ENCODE data around the gene ACADM.
"Not testable (repeated sequence)": the region's sequence is repeated elsewhere in the genome, so short reads cannot be mapped to it uniquely, and the experiment has no call there.

Gene ACADM

DNA sequence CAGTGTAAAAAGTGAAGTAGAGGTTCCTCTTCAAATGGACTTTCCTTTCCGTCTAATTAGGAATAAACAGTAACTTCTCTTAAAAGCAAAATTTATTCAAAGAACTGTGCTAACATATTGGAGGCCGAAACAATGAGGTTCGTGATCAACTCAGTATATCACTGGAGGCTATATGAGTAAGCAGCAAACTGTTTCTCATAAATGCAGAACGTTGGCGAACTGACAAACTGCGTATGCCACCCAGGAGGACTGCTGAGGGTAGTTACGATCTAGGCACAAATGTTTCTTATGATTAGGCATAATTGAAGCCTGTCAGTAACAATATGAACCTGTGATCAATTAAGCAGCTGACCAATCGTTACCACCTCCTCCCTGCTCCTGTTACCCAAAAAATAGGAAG lies 2.3 kb upstream of the ACADM start:
- DNase-seq; POLR2A ChIA-PET; H3K4me3 ChIP-seq (ENCODE audit: control insufficient read depth in 1 of 7, extremely low read depth in 1 of 7, insufficient read depth in 4 of 7, low read depth in 2 of 7, low read length in 6 of 7); H3K36me3 ChIP-seq (ENCODE audit: control insufficient read depth in 4 of 4, insufficient read depth in 4 of 4, low read length in 3 of 4); H3K27ac ChIP-seq (ENCODE audit: insufficient read depth in 1 of 2, low read depth in 1 of 2, low read length in 2 of 2, poor library complexity in 1 of 2, severe bottlenecking in 2 of 2); CTCF ChIA-PET; H3K9me3 ChIP-seq (ENCODE audit: control extremely low read depth in 1 of 5, control insufficient read depth in 4 of 5, insufficient read depth in 2 of 5, low read depth in 1 of 5, low read length in 4 of 5); H3K27me3 ChIP-seq (replicated peaks in 2 of 5; ENCODE audit: control insufficient read depth in 4 of 5, insufficient read depth in 5 of 5, low read length in 4 of 5): not testable (repeated sequence)
- WGBS (ENCODE audit: insufficient coverage): 100% methylated on average over 7 of the region's 8 CpGs
- peaks cover 11 to 20% (median 13%) of the 10 kb centered on the region in 4 experiments for H3K4me1 ChIP-seq (ENCODE audit: control extremely low read depth in 1 of 4, control insufficient read depth in 4 of 4, insufficient read depth in 4 of 4, low read length in 3 of 4)

- DNase-seq: no peak
- POLR2A ChIA-PET: no interaction called here
- CTCF ChIA-PET: no interaction called here
- H3K27me3 ChIP-seq (replicated peaks in 2 of 5; ENCODE audit: control insufficient read depth in 4 of 5, insufficient read depth in 5 of 5, low read length in 4 of 5): no peaks in the 10 kb centered on the region
- peaks cover 0 to 5% (median 2%) of the 10 kb centered on the region in 4 experiments for H3K36me3 ChIP-seq (ENCODE audit: control insufficient read depth in 4 of 4, insufficient read depth in 4 of 4, low read length in 3 of 4)
- H3K9me3 ChIP-seq (ENCODE audit: control extremely low read depth in 1 of 5, control insufficient read depth in 4 of 5, insufficient read depth in 2 of 5, low read depth in 1 of 5, low read length in 4 of 5): no peaks in the 10 kb centered on the region
- peaks cover 11 to 23% (median 13%) of the 10 kb centered on the region in 4 experiments for H3K4me1 ChIP-seq (ENCODE audit: control extremely low read depth in 1 of 4, control insufficient read depth in 4 of 4, insufficient read depth in 4 of 4, low read length in 3 of 4)
- WGBS (ENCODE audit: insufficient coverage): 90% methylated on average over 9 of the region's 9 CpGs
- H3K27ac ChIP-seq (ENCODE audit: insufficient read depth in 1 of 2, low read depth in 1 of 2, low read length in 2 of 2, poor library complexity in 1 of 2, severe bottlenecking in 2 of 2): no peak overlapping the region
- H3K4me3 ChIP-seq (ENCODE audit: control insufficient read depth in 1 of 7, extremely low read depth in 1 of 7, insufficient read depth in 4 of 7, low read depth in 2 of 7, low read length in 6 of 7): peak overlapping the region in 1 of 7 experiments; percentile 12
Measured at GRCh38 chr1:75722966-75723365, 1.5 kb upstream of the ACADM start.

- DNase-seq: peak in 2 of 3 donors; percentile 70 to 85
- WGBS (ENCODE audit: insufficient coverage): 0% methylated on average over 10 of the region's 30 CpGs
- H3K4me3 ChIP-seq (ENCODE audit: control insufficient read depth in 1 of 7, extremely low read depth in 1 of 7, insufficient read depth in 4 of 7, low read depth in 2 of 7, low read length in 6 of 7): peak overlapping the region; percentile 84 to 99 (median 94)
- no peaks in the 10 kb centered on the region for H3K27me3 ChIP-seq (replicated peaks in 2 of 5; ENCODE audit: control insufficient read depth in 4 of 5, insufficient read depth in 5 of 5, low read length in 4 of 5)
- no peaks in the 10 kb centered on the region for H3K9me3 ChIP-seq (ENCODE audit: control extremely low read depth in 1 of 5, control insufficient read depth in 4 of 5, insufficient read depth in 2 of 5, low read depth in 1 of 5, low read length in 4 of 5)
- ChIA-PET CTCF (interaction anchor here (0.6 kb wide), 1 partner anchor 1417 kb away, joined by 3 read pairs; no protein-coding TSS in a partner anchor), POLR2A (interaction anchor here (1.4 kb wide), 1 partner anchor 62 kb away, joined by 5 read pairs; the partner anchor contains the start of gene RABGGTB)
- H3K27ac ChIP-seq (ENCODE audit: insufficient read depth in 1 of 2, low read depth in 1 of 2, low read length in 2 of 2, poor library complexity in 1 of 2, severe bottlenecking in 2 of 2): peak overlapping the region; percentile 90 to 94
- peaks cover 0 to 5% (median 2%) of the 10 kb centered on the region in 4 experiments for H3K36me3 ChIP-seq (ENCODE audit: control insufficient read depth in 4 of 4, insufficient read depth in 4 of 4, low read length in 3 of 4)
- H3K4me1 ChIP-seq (ENCODE audit: control extremely low read depth in 1 of 4, control insufficient read depth in 4 of 4, insufficient read depth in 4 of 4, low read length in 3 of 4): peaks cover 11 to 23% (median 13%) of the 10 kb centered on the region in 4 experiments
Measured at GRCh38 chr1:75723989-75724471, 479 bp upstream of the ACADM start.

GRCh38 chr1:75725266-75725665 lies 757 bp downstream of the ACADM start:
- Histone ChIP-seq H3K9me3 (ENCODE audit: control extremely low read depth in 1 of 5, control insufficient read depth in 4 of 5, insufficient read depth in 2 of 5, low read depth in 1 of 5, low read length in 4 of 5) (no peaks in the 10 kb centered on the region), H3K4me3 (ENCODE audit: control insufficient read depth in 1 of 7, extremely low read depth in 1 of 7, insufficient read depth in 4 of 7, low read depth in 2 of 7, low read length in 6 of 7) (peak overlapping the region in 6 of 7 experiments; percentile 84 to 99 (median 92)), H3K36me3 (ENCODE audit: control insufficient read depth in 4 of 4, insufficient read depth in 4 of 4, low read length in 3 of 4) (peaks cover 0 to 5% (median 3%) of the 10 kb centered on the region in 4 experiments), H3K27ac (ENCODE audit: insufficient read depth in 1 of 2, low read depth in 1 of 2, low read length in 2 of 2, poor library complexity in 1 of 2, severe bottlenecking in 2 of 2) (peak overlapping the region; percentile 90 to 94), H3K27me3 (replicated peaks in 2 of 5; ENCODE audit: control insufficient read depth in 4 of 5, insufficient read depth in 5 of 5, low read length in 4 of 5) (no peaks in the 10 kb centered on the region), H3K4me1 (ENCODE audit: control extremely low read depth in 1 of 4, control insufficient read depth in 4 of 4, insufficient read depth in 4 of 4, low read length in 3 of 4) (peaks cover 11 to 23% (median 13%) of the 10 kb centered on the region in 4 experiments)
- ChIA-PET CTCF (interaction anchor here (0.7 kb wide), 1 partner anchor 63 kb away, joined by 3 read pairs; no protein-coding TSS in a partner anchor), POLR2A (interaction anchor here (1.4 kb wide), 1 partner anchor 61 kb away, joined by 5 read pairs; the partner anchor contains the start of gene RABGGTB)
- peak in 1 of 3 donors; percentile 6 for DNase-seq
- WGBS (ENCODE audit: insufficient coverage): no CpG with 5 or more reads among the region's 1 CpG

GRCh38 chr1:75725861-75726361 lies 1.4 kb downstream of the ACADM start:
- POLR2A ChIA-PET: no interaction called here
- no peak for DNase-seq
- H3K9me3 ChIP-seq (ENCODE audit: control extremely low read depth in 1 of 5, control insufficient read depth in 4 of 5, insufficient read depth in 2 of 5, low read depth in 1 of 5, low read length in 4 of 5): no peaks in the 10 kb centered on the region
- H3K4me1 ChIP-seq (ENCODE audit: control extremely low read depth in 1 of 4, control insufficient read depth in 4 of 4, insufficient read depth in 4 of 4, low read length in 3 of 4): peaks cover 11 to 23% (median 13%) of the 10 kb centered on the region in 4 experiments
- H3K4me3 ChIP-seq (ENCODE audit: control insufficient read depth in 1 of 7, extremely low read depth in 1 of 7, insufficient read depth in 4 of 7, low read depth in 2 of 7, low read length in 6 of 7): peak overlapping the region in 3 of 7 experiments; percentile 84 to 91 (median 89)
- peaks cover 2 to 9% (median 5%) of the 10 kb centered on the region in 4 experiments for H3K36me3 ChIP-seq (ENCODE audit: control insufficient read depth in 4 of 4, insufficient read depth in 4 of 4, low read length in 3 of 4)
- no peaks in the 10 kb centered on the region for H3K27me3 ChIP-seq (replicated peaks in 2 of 5; ENCODE audit: control insufficient read depth in 4 of 5, insufficient read depth in 5 of 5, low read length in 4 of 5)
- WGBS (ENCODE audit: insufficient coverage): 97% methylated on average over 8 of the region's 11 CpGs
- H3K27ac ChIP-seq (ENCODE audit: insufficient read depth in 1 of 2, low read depth in 1 of 2, low read length in 2 of 2, poor library complexity in 1 of 2, severe bottlenecking in 2 of 2): peak overlapping the region in 1 of 2 experiments; percentile 94
- CTCF ChIA-PET: no interaction called here

DNA sequence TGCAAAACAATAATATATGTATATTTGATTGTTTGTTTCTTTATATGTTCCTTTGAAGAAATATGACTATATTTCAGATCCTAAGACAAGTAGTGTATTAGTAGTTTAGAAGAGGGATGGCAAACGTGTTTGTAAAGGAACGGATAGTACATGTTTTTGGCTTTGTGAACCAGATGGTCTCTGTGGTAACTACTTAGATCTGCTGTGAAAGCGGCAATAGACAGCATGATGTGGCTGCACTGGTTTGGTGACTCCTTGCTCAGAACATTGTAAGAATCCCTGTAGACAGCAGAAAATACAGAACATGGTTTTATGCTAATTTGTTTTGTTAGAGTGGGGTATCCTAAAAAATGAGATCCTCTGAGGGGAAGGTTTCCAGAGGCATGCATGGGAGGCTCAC lies 3.1 kb downstream of the ACADM start:
- 86% methylated on average over 3 of the region's 3 CpGs for WGBS (ENCODE audit: insufficient coverage)
- no peaks in the 10 kb centered on the region for H3K9me3 ChIP-seq (ENCODE audit: control extremely low read depth in 1 of 5, control insufficient read depth in 4 of 5, insufficient read depth in 2 of 5, low read depth in 1 of 5, low read length in 4 of 5)
- peak in 1 of 3 donors; percentile 8 for DNase-seq
- H3K27ac ChIP-seq (ENCODE audit: insufficient read depth in 1 of 2, low read depth in 1 of 2, low read length in 2 of 2, poor library complexity in 1 of 2, severe bottlenecking in 2 of 2): peak overlapping the region in 1 of 2 experiments; percentile 94
- peaks cover 11 to 23% (median 13%) of the 10 kb centered on the region in 4 experiments for H3K4me1 ChIP-seq (ENCODE audit: control extremely low read depth in 1 of 4, control insufficient read depth in 4 of 4, insufficient read depth in 4 of 4, low read length in 3 of 4)
- CTCF ChIA-PET: no interaction called here
- POLR2A ChIA-PET: no interaction called here
- no peaks in the 10 kb centered on the region for H3K27me3 ChIP-seq (replicated peaks in 2 of 5; ENCODE audit: control insufficient read depth in 4 of 5, insufficient read depth in 5 of 5, low read length in 4 of 5)
- H3K36me3 ChIP-seq (ENCODE audit: control insufficient read depth in 4 of 4, insufficient read depth in 4 of 4, low read length in 3 of 4): peaks cover 2 to 14% (median 8%) of the 10 kb centered on the region in 4 experiments
- no peak overlapping the region for H3K4me3 ChIP-seq (ENCODE audit: control insufficient read depth in 1 of 7, extremely low read depth in 1 of 7, insufficient read depth in 4 of 7, low read depth in 2 of 7, low read length in 6 of 7)

DNA sequence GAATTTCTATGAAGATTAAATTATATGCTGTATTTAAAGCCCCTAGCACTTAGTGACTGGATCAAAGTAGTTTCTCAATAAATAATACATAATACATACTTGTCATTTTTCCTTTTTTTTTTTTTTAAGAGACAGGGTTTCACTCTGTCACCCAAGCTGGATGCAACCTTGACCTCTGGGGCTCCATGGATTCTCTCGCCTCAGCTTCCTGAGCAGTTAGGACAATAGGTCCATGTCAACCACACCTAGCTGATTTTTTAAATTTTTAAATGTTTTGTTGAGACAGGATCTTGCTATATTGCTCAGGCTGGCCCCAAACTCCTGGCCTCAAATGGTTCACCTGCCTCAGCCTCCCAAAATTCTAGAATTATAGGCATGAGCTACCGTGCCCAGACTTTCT lies 5.9 kb downstream of the ACADM start:
- peaks cover 2 to 16% (median 9%) of the 10 kb centered on the region in 4 experiments for H3K4me1 ChIP-seq (ENCODE audit: control extremely low read depth in 1 of 4, control insufficient read depth in 4 of 4, insufficient read depth in 4 of 4, low read length in 3 of 4)
- H3K27ac ChIP-seq (ENCODE audit: insufficient read depth in 1 of 2, low read depth in 1 of 2, low read length in 2 of 2, poor library complexity in 1 of 2, severe bottlenecking in 2 of 2): no peak overlapping the region
- no peak for DNase-seq
- no CpG with 5 or more reads among the region's 2 CpGs for WGBS (ENCODE audit: insufficient coverage)
- CTCF ChIA-PET: no interaction called here
- H3K4me3 ChIP-seq (ENCODE audit: control insufficient read depth in 1 of 7, extremely low read depth in 1 of 7, insufficient read depth in 4 of 7, low read depth in 2 of 7, low read length in 6 of 7): no peak overlapping the region
- no peaks in the 10 kb centered on the region for H3K27me3 ChIP-seq (replicated peaks in 2 of 5; ENCODE audit: control insufficient read depth in 4 of 5, insufficient read depth in 5 of 5, low read length in 4 of 5)
- no peaks in the 10 kb centered on the region for H3K9me3 ChIP-seq (ENCODE audit: control extremely low read depth in 1 of 5, control insufficient read depth in 4 of 5, insufficient read depth in 2 of 5, low read depth in 1 of 5, low read length in 4 of 5)
- POLR2A ChIA-PET: interaction anchor here (0.6 kb wide), 1 partner anchor 68 kb away, joined by 5 read pairs; no protein-coding TSS in a partner anchor
- peaks cover 6 to 37% (median 24%) of the 10 kb centered on the region in 4 experiments for H3K36me3 ChIP-seq (ENCODE audit: control insufficient read depth in 4 of 4, insufficient read depth in 4 of 4, low read length in 3 of 4)

All from common myeloid progenitor, CD34-positive (primary cell).